CD14-positive monocyte (primary cell): Measurements from ENCODE around the gene FAM168A. TPM values are rescaled to one million over a fixed set of nuclear protein-coding genes. Genes with fewer than 3 reads are reported as not detected.
"Not testable (repeated sequence)": the region's sequence is repeated elsewhere in the genome, so short reads cannot be mapped to it uniquely, and the experiment has no call there.

Experiments
- DNase-seq, 3 donors: peaks; one replicate each; pipeline ENCODE4 v3.0.0-alpha.2; 2011 to 2022
- H2AFZ ChIP-seq: 2 replicates; pipeline ENCODE4 v1.6.0; 2012; ENCODE audit warnings: mild to moderate bottlenecking, low read depth, low read length, inconsistent platforms; ENCODE audit not compliant: insufficient read depth, poor library complexity, severe bottlenecking
- H3K27ac ChIP-seq, 2 donors: 1 replicate in 1 of 2; 2 replicates in 1 of 2; pipeline ENCODE4 v1.5.1; 2012 to 2013; ENCODE audit warnings: low read length in 2 of 2, control low read depth in 1 of 2, inconsistent platforms in 1 of 2, low read depth in 1 of 2, mild to moderate bottlenecking in 1 of 2
- H3K27me3 ChIP-seq, 2 donors: one replicate each; pipeline versions ENCODE4 v1.6.0 to v1.6.1; 2011 to 2013; ENCODE audit warnings: low read length in 2 of 2; ENCODE audit not compliant: control insufficient read depth in 2 of 2, insufficient read depth in 2 of 2
- H3K36me3 ChIP-seq, 2 donors: replicated peaks in 1 of 2; 1 replicate in 1 of 2; 2 replicates in 1 of 2; pipeline versions ENCODE4 v1.5.1 to v1.6.1; 2012 to 2013; ENCODE audit warnings: low read length in 2 of 2, control low read depth in 1 of 2, inconsistent platforms in 1 of 2, mild to moderate bottlenecking in 1 of 2; ENCODE audit not compliant: insufficient read depth in 2 of 2, control insufficient read depth in 1 of 2
- H3K4me1 ChIP-seq, 2 donors: 1 replicate in 1 of 2; 2 replicates in 1 of 2; pipeline versions ENCODE4 v1.5.1 to v1.6.1; 2012 to 2013; ENCODE audit warnings: low read length in 2 of 2, control low read depth in 1 of 2, inconsistent platforms in 1 of 2, mild to moderate bottlenecking in 1 of 2, moderate library complexity in 1 of 2; ENCODE audit not compliant: insufficient read depth in 2 of 2, control insufficient read depth in 1 of 2
- H3K4me2 ChIP-seq: replicated peaks from 2 replicates; pipeline ENCODE3; 2012; ENCODE audit warnings: low read length, moderate library complexity, mild to moderate bottlenecking; ENCODE audit not compliant: poor library complexity, severe bottlenecking; ENCODE audit errors: extremely low read depth
- H3K4me3 ChIP-seq, 3 experiments: fragments of 200-600 bp in 1 of 3; sonication (generic) in 1 of 3; replicated peaks in 1 of 3; 1 replicate in 2 of 3; 2 replicates in 1 of 3; pipeline ENCODE4 v1.5.1; 2011 to 2013; ENCODE audit warnings: low read length in 3 of 3, mild to moderate bottlenecking in 3 of 3, control low read depth in 2 of 3, low read depth in 2 of 3, inconsistent platforms in 1 of 3, moderate library complexity in 1 of 3
- H3K79me2 ChIP-seq: 2 replicates; pipeline ENCODE4 v1.6.0; 2012; ENCODE audit warnings: mild to moderate bottlenecking, control low read depth, inconsistent platforms, low read length, moderate library complexity; ENCODE audit not compliant: insufficient read depth
- H3K9ac ChIP-seq: 2 replicates; pipeline ENCODE4 v1.6.0; 2017; ENCODE audit warnings: low read length, mild to moderate bottlenecking; ENCODE audit not compliant: insufficient read depth, poor library complexity, severe bottlenecking
- H3K9me3 ChIP-seq, 2 donors: replicated peaks in 1 of 2; 1 replicate in 1 of 2; 2 replicates in 1 of 2; pipeline versions ENCODE4 v1.5.1 to v1.6.1; 2012 to 2013; ENCODE audit warnings: low read length in 2 of 2, control low read depth in 1 of 2; ENCODE audit not compliant: control insufficient read depth in 1 of 2, insufficient read depth in 1 of 2
- H4K20me1 ChIP-seq: 2 replicates; pipeline ENCODE4 v1.6.0; 2012; ENCODE audit warnings: mild to moderate bottlenecking, low read length, control low read depth, moderate library complexity; ENCODE audit not compliant: insufficient read depth
- H3K27ac Mint-ChIP-seq, 7 donors: one replicate each; pipeline ENCODE4 v1.8.0; 2020; ENCODE audit warnings: mild to moderate bottlenecking in 7 of 7, mixed read lengths in 7 of 7, moderate library complexity in 6 of 7, inconsistent platforms in 2 of 7
- H3K27me3 Mint-ChIP-seq, 3 donors: one replicate each; pipeline ENCODE4 v1.8.0; 2021 to 2022; ENCODE audit warnings: low read depth in 3 of 3, mild to moderate bottlenecking in 3 of 3, mixed read lengths in 3 of 3, moderate library complexity in 3 of 3, inconsistent platforms in 1 of 3
- H3K36me3 Mint-ChIP-seq, 2 donors: one replicate each; pipeline ENCODE4 v1.8.0; 2020; ENCODE audit warnings: mixed read lengths in 2 of 2, inconsistent platforms in 1 of 2, mild to moderate bottlenecking in 1 of 2
- H3K4me1 Mint-ChIP-seq: one replicate; pipeline ENCODE4 v1.8.0; 2020; ENCODE audit warnings: mild to moderate bottlenecking, mixed read lengths
- H3K4me3 Mint-ChIP-seq, 2 donors: one replicate each; pipeline ENCODE4 v1.8.0; 2020; ENCODE audit warnings: mild to moderate bottlenecking in 2 of 2, mixed read lengths in 2 of 2, moderate library complexity in 1 of 2
- H3K9me3 Mint-ChIP-seq, 7 donors: one replicate each; pipeline ENCODE4 v1.8.0; 2020 to 2022; ENCODE audit warnings: mixed read lengths in 7 of 7, mild to moderate bottlenecking in 6 of 7, moderate library complexity in 6 of 7, inconsistent platforms in 2 of 7
- CTCF ChIP-seq: fragments of 200-600 bp; IDR thresholded peaks from one replicate; pipeline ENCODE4 v1.8.0; 2022; ENCODE audit warnings: antibody characterized with exemption, mild to moderate bottlenecking
- WGBS: methylation state at CpG from one replicate; pipeline ENCODE4 v1.1.5; 2013; ENCODE audit warnings: missing lambda C conversion rate; ENCODE audit not compliant: insufficient coverage; 5-methylcytosine and 5-hydroxymethylcytosine counted together
- intact Hi-C, 2 donors: fragments of 100-400 bp; cut with micrococcal nuclease; formaldehyde crosslinking; loops; one replicate each; pipeline versions ENCODE4 v1.15.0 to v1.15.1; 2023
- polyA plus RNA-seq, 3 donors: library from polyadenylated mRNA; depleted of rRNA in 1 of 3; unstranded in 2 of 3; stranded (reverse) in 1 of 3; fragments of 300-500 nt in 2 of 3; fragments of >200 nt in 1 of 3; fragmentation: Illumina TruSeq in 2 of 3; gene quantifications; 1 replicate in 2 of 3; 2 replicates in 1 of 3; pipeline ENCODE4 v1.2.3, GENCODE V29; 2012 to 2021

The FAM168A gene
- polyA plus RNA-seq, 3 donors, result 1.4 to 13.3 (median 2.1) TPM

GRCh38 chr11:73577496-73577917 is 20.4 kb downstream of the FAM168A start:
- peaks cover 0 to 2% of the 10 kb centered on the region in 2 donors for H3K9me3 ChIP-seq
- no peak overlapping the region for H3K27ac ChIP-seq
- H3K4me3 ChIP-seq, result no peak overlapping the region
- H3K79me2 ChIP-seq, result peaks cover 11% of the 10 kb centered on the region
- H3K27me3 Mint-ChIP-seq, result no peaks in the 10 kb centered on the region
- peaks cover 0 to 21% of the 10 kb centered on the region in 2 donors for H3K36me3 ChIP-seq
- no peak overlapping the region for H3K4me2 ChIP-seq
- no peak overlapping the region for H3K27ac Mint-ChIP-seq
- no peaks in the 10 kb centered on the region for H3K27me3 ChIP-seq
- intact Hi-C loops, result no loop called here
- TF ChIP-seq CTCF, result no peak
- H3K9me3 Mint-ChIP-seq, result peaks cover 0 to 4% (median 0%) of the 10 kb centered on the region in 7 donors
- no CpG with 5 or more reads among the region's 1 CpG for whole genome bisulfite sequencing
- H4K20me1 ChIP-seq, result peaks cover 26% of the 10 kb centered on the region
- H2AFZ ChIP-seq, result no peak overlapping the region
- H3K4me1 Mint-ChIP-seq, result peaks cover 10% of the 10 kb centered on the region
- H3K9ac ChIP-seq, result no peak overlapping the region
- no peak for DNase-seq
- peaks cover 0 to 5% of the 10 kb centered on the region in 2 donors for H3K4me1 ChIP-seq
- H3K4me3 Mint-ChIP-seq, result no peak overlapping the region
- H3K36me3 Mint-ChIP-seq, result peaks cover 27 to 29% of the 10 kb centered on the region in 2 donors

- Mint-ChIP-seq H3K27me3 (no peaks in the 10 kb centered on the region), H3K9me3 (peaks cover 0 to 4% (median 0%) of the 10 kb centered on the region in 7 donors), H3K4me1 (peaks cover 10% of the 10 kb centered on the region), H3K36me3 (peaks cover 19 to 26% of the 10 kb centered on the region in 2 donors), H3K4me3 (no peak overlapping the region), H3K27ac (no peak overlapping the region)
- intact Hi-C loops, result no loop called here
- Histone ChIP-seq H3K9ac (no peak overlapping the region), H3K9me3 (peaks cover 0 to 2% of the 10 kb centered on the region in 2 donors), H3K36me3 (peaks cover 0 to 15% of the 10 kb centered on the region in 2 donors), H3K4me2 (no peak overlapping the region), H3K27ac (no peak overlapping the region), H3K27me3 (no peaks in the 10 kb centered on the region), H3K4me1 (peaks cover 0 to 5% of the 10 kb centered on the region in 2 donors), H3K79me2 (peaks cover 11% of the 10 kb centered on the region), H3K4me3 (no peak overlapping the region), H2AFZ (no peak overlapping the region), H4K20me1 (peaks cover 26% of the 10 kb centered on the region)
- 88% methylated on average over 1 of the region's 4 CpGs for WGBS
- no peak for TF ChIP-seq CTCF
- no peak for DNase-seq
Observed at GRCh38 chr11:73576185-73576614, 21.7 kb downstream of the FAM168A start.

- H3K4me2 ChIP-seq, DNase-seq, intact Hi-C loops, H3K9me3 Mint-ChIP-seq, H3K9me3 ChIP-seq, H3K79me2 ChIP-seq, H2AFZ ChIP-seq, H3K27me3 ChIP-seq, H3K4me3 Mint-ChIP-seq, H3K27ac Mint-ChIP-seq, H3K4me1 Mint-ChIP-seq, H3K27me3 Mint-ChIP-seq, H3K4me1 ChIP-seq, H3K4me3 ChIP-seq, H3K9ac ChIP-seq, H3K27ac ChIP-seq: not testable (repeated sequence)
- Histone ChIP-seq H4K20me1 (peaks cover 12% of the 10 kb centered on the region), H3K36me3 (peaks cover 9 to 24% of the 10 kb centered on the region in 2 donors)
- peaks cover 23 to 24% of the 10 kb centered on the region in 2 donors for H3K36me3 Mint-ChIP-seq
- WGBS, result 100% methylated on average over 3 of the region's 30 CpGs
Observed at GRCh38 chr11:73571982-73572381, 25.9 kb downstream of the FAM168A start.
